Panc1 (cell line): ENCODE measurements around the gene PPP1R9A. TPM values are rescaled to one million over a fixed set of nuclear protein-coding genes. Genes with fewer than 3 reads are reported as not detected.

Experiments used
- ATAC-seq: fragments of 200-7000 bp; cut with Tn5 transposase; 2 replicates; pipeline ENCODE4 v1.9.1; 2020; ENCODE audit warnings: mild to moderate bottlenecking, moderate library complexity
- BruUV-seq: library from RNA; stranded (reverse); fragments of 400-500 nt; replicated peaks from 2 replicates; lab custom pipeline; 2021; lab: Mats Ljungman, UMichigan
- CTCF ChIA-PET: fragments of 300-600 bp; sonication (Branson Sonifier 250); formaldehyde crosslinking; loops from one replicate; lab custom pipeline; 2022; ENCODE audit warnings: antibody characterized with exemption; lab: Charles Lee
- POLR2A ChIA-PET: fragments of 300-600 bp; sonication (Branson Sonifier 250); formaldehyde crosslinking; loops from one replicate; lab custom pipeline; 2022; ENCODE audit warnings: antibody characterized with exemption; lab: Charles Lee
- DNase-seq: peaks from one replicate; pipeline ENCODE4 v3.0.0-alpha.2; 2010; ENCODE audit warnings: low read depth, low spot score
- H3K27ac ChIP-seq: 2 replicates; pipeline ENCODE4 v1.5.1; 2011; ENCODE audit warnings: mild to moderate bottlenecking, low read length, inconsistent platforms
- H3K27me3 ChIP-seq: fragments of 200-500 bp; sonication (Bioruptor generic); 2 replicates; pipeline ENCODE4 v1.6.0; 2014; ENCODE audit warnings: low read length, inconsistent platforms; ENCODE audit not compliant: control insufficient read depth, insufficient read depth
- H3K36me3 ChIP-seq: fragments of 200-500 bp; sonication (Bioruptor generic); 2 replicates; pipeline ENCODE4 v1.5.1; 2014; ENCODE audit warnings: inconsistent platforms, mild to moderate bottlenecking, low read length, moderate library complexity; ENCODE audit not compliant: control insufficient read depth, insufficient read depth
- H3K4me1 ChIP-seq: 2 replicates; pipeline ENCODE4 v1.5.1; 2011; ENCODE audit warnings: inconsistent platforms, mild to moderate bottlenecking, low read length, moderate library complexity; ENCODE audit not compliant: control insufficient read depth, insufficient read depth
- H3K4me3 ChIP-seq, 2 experiments: 2 replicates each; pipeline ENCODE4 v1.5.1; 2011 to 2012; ENCODE audit warnings: low read depth in 2 of 2, low read length in 2 of 2, mild to moderate bottlenecking in 2 of 2, inconsistent platforms in 1 of 2, moderate library complexity in 1 of 2
- H3K9me3 ChIP-seq: fragments of 200-500 bp; sonication (Bioruptor generic); 2 replicates; pipeline ENCODE4 v1.5.1; 2014; ENCODE audit warnings: low read depth, mild to moderate bottlenecking, inconsistent platforms, low read length, moderate library complexity; ENCODE audit not compliant: control insufficient read depth, insufficient read depth
- CTCF ChIP-seq: fragments of 450-650 bp; IDR thresholded peaks from 2 replicates; pipeline ENCODE4 v1.5.1; 2017; ENCODE audit warnings: mild to moderate bottlenecking
- POLR2AphosphoS5 ChIP-seq: IDR thresholded peaks from 2 replicates; pipeline ENCODE4 v1.6.1; 2012; ENCODE audit warnings: mild to moderate bottlenecking, low read depth, low read length, moderate library complexity
- REST ChIP-seq, 2 experiments: IDR thresholded peaks; 2 replicates each; pipeline ENCODE4 v1.6.1; 2011 to 2012; ENCODE audit warnings: low read depth in 2 of 2, control low read depth in 1 of 2, low read length in 1 of 2, mild to moderate bottlenecking in 1 of 2, moderate library complexity in 1 of 2; ENCODE audit not compliant: insufficient read depth in 1 of 2
- SIN3A ChIP-seq: IDR thresholded peaks from 2 replicates; pipeline ENCODE4 v1.6.1; 2012; ENCODE audit warnings: low read depth, mild to moderate bottlenecking, low read length, moderate library complexity, borderline replicate concordance; ENCODE audit not compliant: insufficient read depth
- TCF7L2 ChIP-seq: IDR thresholded peaks from 2 replicates; pipeline ENCODE4 v1.6.1; 2011; ENCODE audit warnings: mild to moderate bottlenecking, low read depth, low read length, inconsistent platforms
- in situ Hi-C: cut with HindIII; loops from 2 replicates; pipeline ENCODE4 v1.10.0; 2016; ENCODE audit warnings: low sequenced_read_pairs, low pct_unique_long_range_greater_than_20kb
- intact Hi-C: fragments of 100-400 bp; cut with micrococcal nuclease; formaldehyde crosslinking; loops from one replicate; pipeline ENCODE4 v1.10.0; 2022; ENCODE audit not compliant: unreplicated experiment
- total RNA-seq: library from RNA; stranded (reverse); gene quantifications from one replicate; pipeline ENCODE4 v1.2.1, GENCODE V29; 2021; ENCODE audit not compliant: unreplicated experiment

The PPP1R9A gene
- total RNA-seq, 1 experiment from 2014 or later, result 5.0 TPM

- in situ Hi-C loops (no loop called here), intact Hi-C loops (no loop called here)
- ATAC-seq (no peak), DNase-seq (no peak)
- no peaks in the 10 kb centered on the region for H3K9me3 ChIP-seq
- CTCF ChIA-PET, result no interaction called here
- H3K36me3 ChIP-seq, result no peaks in the 10 kb centered on the region; the same call in 1 of the 2 replicates
- H3K27ac ChIP-seq, result no peak overlapping the region
- no peaks in the 10 kb centered on the region for H3K27me3 ChIP-seq
- TF ChIP-seq CTCF, result no peak
- TF ChIP-seq REST (IDR thresholded peaks at IDR 0.05; ENCODE audit: insufficient read depth in 1 of 2, low read depth in 2 of 2, low read length in 1 of 2), result no peak
- TF ChIP-seq TCF7L2, result no peak
- TF ChIP-seq SIN3A, result no peak
- no peak for TF ChIP-seq POLR2AphosphoS5
- POLR2A ChIA-PET, result no interaction called here
- no TSS peak for BruUV-seq
- no peaks in the 10 kb centered on the region for H3K4me1 ChIP-seq
- no peak overlapping the region for H3K4me3 ChIP-seq
These were observed 32.8 kb downstream of the PPP1R9A start for GRCh38 chr7:94940241-94940640.

- no peak overlapping the region for H3K27ac ChIP-seq
- in situ Hi-C loops, result no loop called here
- TF ChIP-seq CTCF (no peak), SIN3A (no peak), REST (IDR thresholded peaks at IDR 0.05; ENCODE audit: insufficient read depth in 1 of 2, low read depth in 2 of 2, low read length in 1 of 2) (no peak), TCF7L2 (no peak), POLR2AphosphoS5 (no peak)
- CTCF ChIA-PET, result no interaction called here
- BruUV-seq, result no TSS peak
- H3K27me3 ChIP-seq, result no peaks in the 10 kb centered on the region
- DNase-seq (no peak), ATAC-seq (no peak)
- no peaks in the 10 kb centered on the region; the same call in 1 of the 2 replicates for H3K36me3 ChIP-seq
- POLR2A ChIA-PET, result no interaction called here
- no peak overlapping the region for H3K4me3 ChIP-seq
- no peaks in the 10 kb centered on the region for H3K9me3 ChIP-seq
- H3K4me1 ChIP-seq, result no peaks in the 10 kb centered on the region
- intact Hi-C loops, result no loop called here
These were observed 34.6 kb downstream of the PPP1R9A start for GRCh38 chr7:94941844-94942632.
